Left kidney (tissue), 2 donors: Measurements from ENCODE around the gene PPT2. TPM values are rescaled to one million over a fixed set of nuclear protein-coding genes. Genes with fewer than 3 reads are reported as not detected.

Experiments
- DNase-seq: peaks from one replicate; pipeline ENCODE4 v3.0.0-alpha.2; 2013
- polyA plus RNA-seq: library from polyadenylated mRNA; unstranded; fragments of 120-200 nt; gene quantifications from one replicate; pipeline ENCODE4 v1.2.1, GENCODE V29; 2013; ENCODE audit not compliant: insufficient read length

Gene PPT2
- polyA plus RNA-seq, 1 donor, result 40.9 TPM

DNA sequence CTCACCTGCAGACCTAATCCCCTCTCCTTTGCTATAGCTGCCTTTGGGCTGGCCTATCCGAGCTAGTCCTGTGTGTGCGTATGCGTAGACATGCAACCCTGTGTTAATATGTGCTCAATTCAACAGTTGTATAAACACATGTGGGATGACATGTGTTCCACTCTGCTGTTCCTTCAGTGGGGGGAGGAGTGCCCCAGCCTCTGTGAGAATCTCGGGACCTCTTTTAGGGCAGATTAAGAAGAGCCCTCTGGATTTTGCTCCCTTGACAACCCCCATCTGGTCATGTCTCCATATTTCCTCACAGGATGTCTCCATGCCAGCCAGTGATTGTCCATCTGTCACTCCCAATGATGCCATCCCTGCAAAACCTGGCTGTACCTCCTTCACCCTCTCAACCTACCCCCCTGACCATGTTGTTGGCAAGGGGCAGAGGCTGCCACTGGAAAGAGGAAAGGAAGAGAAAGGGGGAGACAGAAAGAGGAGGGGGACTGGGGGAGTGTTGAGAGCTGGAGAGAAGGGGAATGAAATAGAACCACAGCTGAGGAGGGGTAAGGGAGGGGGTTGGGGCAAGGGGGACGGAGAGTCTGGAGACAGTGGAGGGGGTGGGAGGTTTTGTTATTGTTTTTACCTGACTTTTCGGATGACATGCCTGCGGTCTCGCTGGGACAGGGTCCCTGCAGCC lies 2.6 kb upstream of the PPT2 start:
- no peak for DNase-seq

DNA sequence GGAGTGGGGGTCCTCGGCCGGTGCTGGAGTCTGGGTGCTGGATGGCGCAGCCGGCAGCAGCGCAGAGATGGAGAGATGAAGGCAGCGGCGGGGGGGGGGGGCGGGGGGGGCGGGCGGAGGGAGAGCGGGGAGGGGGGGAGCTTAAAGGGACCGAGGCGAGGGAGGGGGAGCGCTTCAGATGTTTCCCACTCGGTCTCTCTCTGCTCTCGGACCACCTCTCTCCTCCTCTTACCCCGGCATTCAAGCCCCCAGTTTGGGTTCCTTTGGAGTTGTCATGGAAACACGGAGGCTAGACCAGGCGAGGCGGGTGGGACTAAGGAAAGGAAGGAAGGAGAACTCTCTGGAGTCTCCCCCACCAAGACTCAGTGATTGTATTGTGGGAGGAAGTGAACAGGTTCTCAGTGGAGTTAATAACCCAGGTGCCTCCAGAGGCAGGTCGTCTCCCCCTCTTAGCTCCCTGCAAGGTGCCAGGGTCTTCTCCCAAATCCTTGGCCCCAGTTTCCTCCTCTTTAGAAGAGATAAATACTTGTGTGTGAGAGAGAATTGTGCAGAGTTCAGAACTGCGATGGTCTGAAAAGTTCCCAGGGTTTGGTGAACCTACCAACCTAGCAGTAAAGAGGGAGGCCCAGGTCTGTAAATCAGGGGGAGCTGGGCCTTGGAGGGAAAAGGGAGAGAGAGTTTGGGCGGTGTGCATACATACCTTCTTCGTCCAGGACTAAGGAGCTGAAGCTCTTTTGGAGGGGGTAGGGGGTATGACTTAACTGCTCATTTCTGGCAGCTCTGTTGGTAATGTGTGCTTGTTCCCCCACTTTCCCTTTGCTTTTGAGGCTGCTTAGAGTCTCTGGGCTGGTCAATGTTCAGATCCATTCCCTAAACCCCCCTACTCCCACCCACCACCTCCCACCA lies 1.8 kb upstream of the PPT2 start, which contains the start of gene PRRT1:
TSS of gene PRRT1 (minus strand) at position 77 of the 906 bp plus-strand sequence. CDS start 112 bp downstream, outside the sequence.
- DNase-seq, result no peak

DNA sequence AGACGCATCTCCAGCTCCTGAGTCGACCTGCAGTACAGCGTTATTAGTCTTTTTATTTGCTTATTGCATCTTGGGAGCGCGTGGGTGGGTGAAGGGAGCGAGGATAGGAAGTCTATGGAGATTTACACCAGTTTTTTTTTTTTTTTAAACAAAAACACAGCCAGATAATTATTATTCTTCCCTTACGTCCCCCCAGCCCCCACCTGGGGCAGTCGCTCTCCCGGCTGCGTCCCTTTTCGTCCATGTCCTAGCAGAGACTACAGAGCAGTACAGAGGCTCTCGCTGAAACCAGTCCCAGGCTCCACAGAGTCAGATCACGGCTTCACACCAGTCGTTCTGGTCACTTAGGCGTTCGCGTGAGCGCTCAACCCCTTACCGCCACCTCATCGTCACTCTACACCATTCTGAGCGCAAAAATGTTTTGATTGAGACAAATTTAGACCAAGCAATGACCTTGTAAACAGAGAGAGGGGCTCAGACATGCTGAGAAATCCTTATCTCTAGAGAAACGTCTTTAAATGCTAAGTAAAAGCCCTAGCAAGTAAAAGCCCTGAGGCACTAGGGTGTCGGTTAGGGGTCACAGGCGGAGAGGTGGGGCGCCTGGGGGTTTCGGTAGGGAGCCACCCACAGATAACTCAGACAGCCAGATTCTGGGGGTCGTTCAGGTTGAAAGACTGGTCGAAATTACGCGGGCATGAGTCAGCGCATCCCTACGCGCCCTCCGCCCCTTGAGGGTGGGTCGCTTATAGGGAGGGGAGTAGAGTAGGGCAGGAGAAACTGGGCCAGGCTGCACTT lies 975 bp upstream of the PPT2 start:
- no peak for DNase-seq

DNA sequence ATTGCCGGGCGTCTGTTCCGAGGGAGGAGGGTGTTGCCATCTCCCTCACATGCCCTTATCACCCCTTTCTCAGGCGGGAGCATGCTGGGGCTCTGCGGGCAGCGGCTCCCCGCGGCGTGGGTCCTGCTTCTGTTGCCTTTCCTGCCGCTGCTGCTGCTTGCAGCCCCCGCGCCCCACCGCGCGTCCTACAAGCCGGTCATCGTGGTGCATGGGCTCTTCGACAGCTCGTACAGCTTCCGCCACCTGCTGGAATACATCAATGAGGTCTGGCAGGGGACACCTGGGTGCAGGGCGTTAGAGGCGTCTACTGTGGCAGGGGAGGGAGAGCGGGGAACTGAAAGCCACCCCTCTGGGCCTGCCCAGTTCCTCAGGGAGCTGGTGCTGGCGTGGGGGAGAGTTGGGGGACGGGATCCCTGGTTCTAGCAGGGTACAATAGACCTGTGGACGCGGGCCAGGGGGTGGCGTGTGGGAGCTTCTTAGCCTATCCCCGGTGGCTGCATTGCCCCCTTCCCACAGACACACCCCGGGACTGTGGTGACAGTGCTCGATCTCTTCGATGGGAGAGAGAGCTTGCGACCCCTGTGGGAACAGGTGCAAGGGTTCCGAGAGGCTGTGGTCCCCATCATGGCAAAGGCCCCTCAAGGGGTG lies 697 bp downstream of the PPT2 start:
- peak; percentile 71 for DNase-seq

DNA sequence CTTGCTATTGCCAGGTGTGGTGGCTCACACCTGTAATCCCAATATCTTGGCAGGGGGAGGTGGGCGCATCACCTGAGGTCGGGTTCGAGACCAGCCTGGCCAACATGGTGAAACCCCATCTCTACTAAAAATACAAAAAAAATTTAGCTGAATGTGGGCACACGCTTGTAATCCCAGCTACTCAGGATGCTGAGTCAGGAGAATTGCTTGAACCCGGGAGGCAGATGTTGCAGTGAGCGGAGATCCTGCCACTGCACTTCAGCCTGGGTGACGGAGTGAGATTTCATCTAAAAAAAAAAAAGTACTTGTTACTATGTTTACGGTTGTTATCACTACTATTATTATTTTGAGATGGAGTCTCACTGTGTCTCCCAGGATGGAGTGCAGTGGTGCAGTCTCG lies 3.0 kb downstream of the PPT2 start:
- DNase-seq, result no peak

DNA sequence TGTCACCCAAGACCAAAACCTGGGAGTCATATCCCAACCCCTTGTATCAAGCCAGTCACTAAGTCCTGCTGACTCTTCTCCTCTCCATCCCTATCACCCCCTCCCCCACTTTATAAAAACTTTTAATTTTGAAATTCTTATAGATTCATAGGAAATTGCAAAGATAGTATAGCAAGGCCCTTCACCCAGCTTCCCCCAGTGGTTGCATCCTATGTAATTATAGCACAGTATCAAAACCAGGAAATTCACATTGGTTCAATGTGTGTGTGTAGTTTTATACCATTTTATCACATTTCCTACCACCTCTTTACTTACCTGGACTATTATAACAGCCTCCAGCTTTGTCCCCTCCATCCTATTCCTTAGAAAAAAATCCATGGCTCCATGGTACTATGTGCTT lies 4.1 kb downstream of the PPT2 start:
- DNase-seq, result no peak

DNA sequence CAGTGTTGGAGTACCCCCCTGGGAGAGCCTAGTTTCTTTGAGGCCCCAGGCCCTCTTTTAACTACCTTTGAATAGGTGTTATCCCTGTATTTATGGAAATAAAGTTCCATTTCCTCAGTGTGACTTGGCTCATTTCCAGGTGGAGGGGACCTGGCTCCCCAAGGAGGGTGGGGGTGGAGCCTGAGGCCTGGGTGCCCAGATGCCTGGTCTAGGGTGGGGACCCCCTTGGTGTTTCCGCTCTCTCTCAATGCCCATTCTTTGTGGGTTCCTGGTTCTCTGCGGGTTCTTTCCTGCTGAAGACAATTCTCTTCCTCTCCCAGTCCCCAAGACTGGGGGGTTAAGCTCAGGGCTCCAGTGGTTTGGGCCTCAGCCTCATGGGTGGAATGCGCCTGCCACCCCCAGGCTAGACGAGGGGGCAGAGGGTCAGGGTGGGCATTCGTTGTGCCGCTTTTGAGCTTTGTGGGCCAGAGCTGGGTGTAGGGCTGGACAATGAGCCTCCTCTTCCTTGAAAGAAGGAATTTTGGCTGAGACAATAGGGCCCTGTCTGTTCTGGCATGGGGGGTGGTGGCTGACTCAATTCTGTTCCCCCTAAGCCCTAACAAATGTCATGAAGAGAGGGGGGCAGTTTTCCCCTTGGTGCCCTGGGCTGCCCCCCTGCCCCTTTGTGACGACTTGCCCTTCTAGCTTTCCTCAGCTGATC lies 9.8 kb downstream of the PPT2 start:
- no peak for DNase-seq

DNA sequence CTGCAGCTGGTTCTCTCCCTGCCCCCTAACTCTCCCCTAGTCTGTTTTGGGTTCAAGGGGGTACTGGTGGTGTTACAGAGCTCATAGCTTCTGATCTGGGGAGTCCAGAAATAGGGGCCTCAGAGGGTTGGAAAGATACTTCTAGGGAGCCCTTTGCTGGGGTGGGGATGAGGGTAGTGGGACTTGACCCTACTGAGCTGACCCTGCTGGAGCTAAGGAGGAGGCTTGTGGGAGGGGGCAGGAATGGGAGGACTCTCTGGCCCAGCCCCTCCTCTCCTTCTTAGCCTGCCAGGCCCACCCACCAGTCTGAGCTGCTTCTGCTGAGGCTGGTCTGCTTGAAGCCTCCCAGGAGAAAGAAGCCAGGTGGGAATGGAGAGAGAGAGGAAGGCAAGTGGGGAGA lies 10.4 kb downstream of the PPT2 start, which contains the start of gene EGFL8:
TSS of gene EGFL8 (plus strand) at position 301 of the 400 bp plus-strand sequence. CDS start 1,571 bp downstream, outside the sequence.
- DNase-seq, result no peak

DNA sequence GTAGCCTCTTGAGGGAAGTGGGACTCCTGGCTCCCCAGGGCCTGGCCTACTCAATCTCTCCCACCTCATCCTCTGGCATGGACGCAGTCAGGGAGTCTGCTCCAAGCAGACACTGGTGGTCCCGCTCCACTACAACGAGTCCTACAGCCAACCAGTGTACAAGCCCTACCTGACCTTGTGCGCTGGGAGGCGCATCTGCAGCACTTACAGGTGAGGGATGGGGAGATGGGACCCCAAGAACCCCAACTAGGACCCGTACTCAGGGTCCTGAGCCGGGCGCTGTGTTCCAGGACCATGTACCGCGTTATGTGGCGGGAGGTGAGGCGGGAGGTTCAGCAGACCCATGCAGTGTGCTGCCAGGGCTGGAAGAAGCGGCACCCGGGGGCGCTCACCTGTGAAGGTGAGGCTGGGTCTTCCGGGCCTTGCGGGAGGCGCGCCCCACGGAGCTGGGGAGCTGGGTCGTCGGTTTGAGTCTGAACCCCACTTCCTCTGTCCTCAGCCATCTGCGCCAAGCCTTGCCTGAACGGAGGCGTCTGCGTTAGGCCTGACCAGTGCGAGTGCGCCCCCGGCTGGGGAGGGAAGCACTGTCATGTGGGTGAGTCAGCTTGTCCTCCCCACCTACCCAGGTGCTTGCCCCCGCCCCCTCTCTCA lies 12.6 kb downstream of the PPT2 start:
- DNase-seq, result no peak

DNA sequence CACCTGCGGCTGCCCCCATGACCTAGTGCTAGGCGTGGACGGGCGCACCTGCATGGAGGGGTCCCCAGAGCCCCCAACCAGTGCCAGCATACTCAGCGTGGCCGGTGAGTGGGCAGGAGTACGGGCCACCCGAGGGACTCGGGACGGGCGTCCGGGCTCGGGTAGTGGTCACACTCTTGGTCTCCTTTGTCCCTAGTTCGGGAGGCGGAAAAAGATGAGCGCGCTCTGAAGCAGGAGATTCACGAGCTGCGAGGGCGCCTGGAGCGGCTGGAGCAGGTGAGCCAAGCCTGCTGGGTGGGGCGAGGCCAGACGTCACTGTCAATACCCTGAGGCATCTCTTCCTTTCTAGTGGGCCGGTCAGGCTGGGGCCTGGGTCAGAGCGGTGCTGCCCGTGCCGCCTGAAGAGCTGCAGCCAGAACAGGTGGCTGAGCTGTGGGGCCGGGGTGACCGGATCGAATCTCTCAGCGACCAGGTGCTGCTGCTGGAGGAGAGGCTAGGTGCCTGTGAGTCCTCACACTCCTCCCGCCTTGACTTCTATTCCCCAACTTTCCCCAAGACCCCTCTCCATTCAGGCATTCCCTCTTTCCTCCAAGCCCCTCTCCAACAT lies 13.3 kb downstream of the PPT2 start:
- DNase-seq, result no peak

DNA sequence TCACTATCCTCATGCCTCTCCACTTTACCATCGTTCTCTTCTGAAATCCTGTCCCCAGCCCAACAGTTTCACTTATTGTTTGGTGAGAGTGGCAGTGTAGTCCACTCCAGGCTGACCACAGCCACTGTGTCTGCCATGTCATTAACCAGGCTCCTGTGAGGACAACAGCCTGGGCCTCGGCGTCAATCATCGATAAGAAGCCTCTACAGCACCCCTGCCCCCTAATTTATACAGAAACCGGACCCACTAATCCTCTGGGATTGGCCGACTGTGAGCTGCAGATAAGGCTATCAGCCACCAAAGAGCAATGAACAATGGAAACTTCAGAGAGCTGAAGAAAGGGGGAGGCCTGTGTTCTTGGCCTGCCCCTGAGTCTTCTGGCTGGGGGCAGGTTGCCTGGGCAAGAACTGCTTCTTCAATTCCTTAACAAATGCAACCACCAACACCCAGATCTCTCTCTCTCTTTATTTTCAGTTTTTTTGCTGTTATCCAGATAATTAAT lies 13.9 kb downstream of the PPT2 start:
- no peak for DNase-seq

DNA sequence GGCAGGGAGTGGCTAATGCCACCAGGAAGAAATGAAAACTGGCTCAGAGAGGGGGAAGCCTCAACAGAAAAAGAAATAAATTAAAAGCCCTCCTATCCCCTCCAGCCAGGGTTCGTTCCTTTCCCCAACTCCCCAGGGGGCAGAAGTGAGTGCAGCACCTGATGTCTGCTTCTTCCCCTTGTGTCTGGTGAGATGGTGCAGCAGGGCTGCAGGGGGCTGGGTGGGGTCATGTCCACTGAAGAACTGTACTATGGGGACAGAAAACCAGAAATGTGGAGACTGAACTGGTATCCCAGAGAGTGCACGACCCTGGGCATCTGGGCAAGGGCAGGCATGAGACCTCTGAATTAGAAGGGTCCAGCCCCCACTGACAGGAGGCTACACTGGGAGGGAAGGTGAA lies 14.4 kb downstream of the PPT2 start:
- no peak for DNase-seq

DNA sequence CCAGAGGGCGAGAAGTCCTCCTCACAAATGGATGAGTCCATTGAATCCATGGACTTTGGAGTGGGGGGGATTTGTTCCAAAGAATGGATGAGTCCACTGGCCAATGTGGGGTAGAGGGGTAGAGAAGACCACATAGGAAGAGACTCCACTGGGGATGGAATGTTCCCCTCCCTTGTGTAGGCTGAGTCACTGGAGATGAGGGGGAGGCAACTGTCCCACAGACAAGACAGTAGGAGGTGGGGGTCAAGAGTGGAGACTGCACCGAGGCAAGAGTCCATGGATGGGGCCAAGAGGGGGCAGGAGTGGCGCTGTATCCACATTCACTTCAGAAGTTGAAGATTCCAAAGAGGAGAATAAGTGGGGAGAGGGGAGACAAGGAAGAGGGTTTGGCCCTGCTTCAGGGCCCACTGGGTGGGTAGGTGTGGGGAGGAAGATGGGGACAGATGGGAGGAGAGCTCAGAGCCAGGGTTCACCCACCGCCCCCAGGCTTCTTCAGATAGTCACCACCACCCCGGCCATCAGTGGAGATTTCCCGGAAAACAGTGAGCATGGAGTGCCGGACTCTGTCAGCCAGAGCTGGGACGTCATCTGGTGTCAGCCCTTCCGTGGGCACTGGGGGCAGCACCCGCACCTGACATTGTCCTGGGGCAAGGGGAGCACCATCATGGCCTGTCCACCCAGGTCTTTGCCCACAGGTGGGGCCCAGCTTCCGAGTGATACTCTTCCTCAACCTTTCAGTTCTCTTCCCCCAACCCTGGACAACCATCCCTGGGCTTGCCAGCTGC lies 15.1 kb downstream of the PPT2 start:
- DNase-seq, result no peak

DNA sequence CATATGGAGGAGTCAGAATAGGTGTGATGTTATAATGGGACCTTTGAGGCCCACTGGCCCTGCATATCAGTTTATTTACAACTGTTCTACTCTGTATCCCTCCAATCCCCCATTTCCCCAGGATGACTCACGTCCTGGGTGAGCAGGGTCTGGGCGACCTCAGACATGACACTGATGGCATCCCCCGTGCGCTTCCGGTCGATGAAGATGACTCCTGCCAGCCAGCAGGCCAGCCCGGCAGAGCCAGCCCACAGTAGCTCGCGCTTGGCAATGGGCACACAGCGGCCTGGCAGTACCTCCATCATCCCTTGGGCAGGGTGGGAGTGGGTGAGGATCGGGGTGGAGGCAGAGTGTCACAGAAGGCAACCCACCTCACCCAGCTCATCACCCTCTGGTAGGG lies 16.4 kb downstream of the PPT2 start:
- DNase-seq, result no peak

DNA sequence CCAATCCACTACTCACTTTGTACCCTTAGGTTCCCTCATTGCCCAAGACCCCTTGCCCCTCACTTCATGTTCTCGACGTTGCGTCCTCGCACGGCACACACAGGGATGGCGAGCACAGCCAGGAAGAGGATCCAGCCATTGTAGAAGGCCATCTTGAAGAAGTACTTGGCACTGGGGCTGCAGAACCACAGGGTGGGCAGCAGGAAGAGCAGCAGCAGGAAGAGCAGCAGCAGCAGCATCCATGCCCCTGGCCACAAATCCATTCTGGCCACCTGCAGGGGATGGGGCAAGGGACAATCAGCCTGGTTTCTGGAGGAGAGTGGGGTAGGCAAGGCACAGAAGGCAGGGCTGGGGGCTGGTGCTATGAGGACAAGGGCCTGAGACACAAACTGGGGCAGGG lies 17.3 kb downstream of the PPT2 start:
- DNase-seq, result no peak

DNA sequence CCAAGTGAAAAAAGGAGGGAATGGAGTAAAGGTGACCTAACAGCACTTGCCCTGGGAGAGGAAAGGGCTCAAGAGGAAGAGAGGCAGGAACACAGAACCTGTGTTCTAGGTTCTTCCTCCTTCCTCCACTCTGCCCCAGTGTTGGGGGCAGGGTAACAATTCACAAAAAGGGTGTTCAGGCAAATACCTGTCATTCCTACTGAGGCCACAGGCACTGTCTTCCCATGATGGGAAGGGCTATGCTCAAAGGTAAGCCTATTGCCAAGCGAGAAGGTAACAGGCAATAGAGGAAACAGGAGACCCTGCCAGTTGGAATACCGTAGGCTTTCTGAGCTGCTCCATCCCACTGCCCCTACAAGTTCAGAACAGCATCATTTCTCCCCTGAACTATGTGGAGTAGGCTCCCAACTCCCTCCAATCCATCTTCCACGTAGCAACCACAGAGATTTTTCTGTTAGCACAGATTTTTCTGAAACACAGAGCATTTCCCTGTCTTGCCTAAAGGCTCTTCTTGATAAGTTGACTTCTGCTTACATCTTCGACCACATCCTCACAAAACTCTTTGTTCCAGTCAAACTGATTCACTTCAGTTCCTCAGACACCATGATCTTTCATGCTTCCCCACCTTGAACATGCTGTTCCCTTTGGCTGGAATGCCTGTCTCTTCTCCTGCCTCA lies 19.2 kb downstream of the PPT2 start:
- DNase-seq, result no peak

DNA sequence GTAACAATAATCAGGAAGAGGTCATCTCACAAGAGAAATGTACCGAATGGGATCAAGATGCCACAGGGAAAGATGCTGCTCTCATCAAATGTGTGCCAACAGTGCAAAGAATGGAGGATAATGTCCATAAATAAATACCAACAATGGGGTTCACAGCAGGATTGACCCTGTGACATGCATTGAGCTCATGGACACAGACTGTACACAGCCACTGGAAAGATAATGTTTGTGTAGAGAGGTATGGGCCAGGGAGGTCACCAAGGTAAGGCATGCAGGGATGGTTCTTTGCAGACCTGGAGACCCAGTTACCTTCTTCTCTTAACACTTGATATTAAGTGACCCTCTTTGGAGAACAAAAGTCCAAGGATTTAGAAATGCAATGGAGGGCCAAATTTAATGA lies 20.5 kb downstream of the PPT2 start:
- DNase-seq, result no peak

DNA sequence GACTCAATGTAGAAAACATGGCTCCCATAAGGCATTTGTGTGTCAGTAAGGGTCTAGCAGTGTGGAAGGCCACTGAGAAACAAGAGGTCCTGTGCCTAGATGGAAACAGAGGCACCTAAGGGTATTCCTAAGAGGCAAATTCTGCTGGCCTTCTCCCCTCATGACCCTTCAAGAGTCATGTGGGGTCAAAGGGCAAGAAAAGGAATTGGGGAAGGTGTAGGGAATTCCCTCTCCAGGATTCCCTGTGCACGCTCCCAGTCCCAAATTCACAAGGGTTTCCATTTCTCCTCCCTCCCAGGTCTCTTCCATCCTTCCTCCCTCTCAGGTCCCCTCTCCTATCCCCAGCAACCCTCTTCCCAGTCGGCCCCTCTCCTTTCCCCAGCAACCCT lies 21.4 kb downstream of the PPT2 start:
- DNase-seq, result no peak
